ENCODE measurements around the gene ANXA10.
"Not testable (repeated sequence)": the region's sequence is repeated elsewhere in the genome, so short reads cannot be mapped to it uniquely, and the experiment has no call there.

Gene ANXA10

GRCh38 chr4:168129046-168129772 lies 36.9 kb downstream of the ANXA10 start:
- no peak overlapping the region for H3K4me3 ChIP-seq (ENCODE audit: low read depth, low read length)
- no peak for TF ChIP-seq CTCF (IDR thresholded peaks at IDR 0.05; ENCODE audit: borderline replicate concordance, insufficient read depth, low read depth, low read length)

GRCh38 chr4:168129802-168130201 lies 37.5 kb downstream of the ANXA10 start:
- no peak for TF ChIP-seq CTCF (IDR thresholded peaks at IDR 0.05; ENCODE audit: borderline replicate concordance, insufficient read depth, low read depth, low read length)
- H3K4me3 ChIP-seq (ENCODE audit: low read depth, low read length), result no peak overlapping the region

GRCh38 chr4:168131196-168131595 lies 38.9 kb downstream of the ANXA10 start:
- no peak overlapping the region for H3K4me3 ChIP-seq (ENCODE audit: low read depth, low read length)
- TF ChIP-seq CTCF (IDR thresholded peaks at IDR 0.05; ENCODE audit: borderline replicate concordance, insufficient read depth, low read depth, low read length), result no peak

DNA sequence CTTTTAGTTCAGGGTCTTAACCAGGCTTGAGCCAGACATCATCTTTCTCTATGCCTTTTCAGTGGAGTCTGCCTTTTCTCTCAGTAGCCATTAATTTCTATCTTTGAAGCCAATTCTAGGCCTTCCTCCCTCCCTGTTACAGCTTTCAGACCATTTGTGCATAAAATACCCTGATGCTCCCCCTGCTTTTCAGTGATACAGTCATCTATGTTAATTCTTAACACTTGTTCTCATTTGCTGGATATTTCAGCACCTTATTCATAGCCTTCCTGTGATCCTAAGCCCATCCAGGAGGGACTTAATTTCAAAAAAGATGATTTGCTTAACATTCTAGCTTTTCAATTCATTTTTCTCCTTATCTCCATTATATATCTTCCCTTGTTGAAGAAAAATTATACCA lies 42.3 kb downstream of the ANXA10 start:
- no peak for TF ChIP-seq CTCF (IDR thresholded peaks at IDR 0.05; ENCODE audit: borderline replicate concordance, insufficient read depth, low read depth, low read length)

GRCh38 chr4:168135860-168136259 lies 43.5 kb downstream of the ANXA10 start:
- not testable (repeated sequence) for H3K4me3 ChIP-seq (ENCODE audit: low read depth, low read length)

More for the DNA sequence above, 42.3 kb downstream of the ANXA10 start:
- H3K4me3 ChIP-seq (ENCODE audit: low read depth, low read length), result no peak overlapping the region

DNA sequence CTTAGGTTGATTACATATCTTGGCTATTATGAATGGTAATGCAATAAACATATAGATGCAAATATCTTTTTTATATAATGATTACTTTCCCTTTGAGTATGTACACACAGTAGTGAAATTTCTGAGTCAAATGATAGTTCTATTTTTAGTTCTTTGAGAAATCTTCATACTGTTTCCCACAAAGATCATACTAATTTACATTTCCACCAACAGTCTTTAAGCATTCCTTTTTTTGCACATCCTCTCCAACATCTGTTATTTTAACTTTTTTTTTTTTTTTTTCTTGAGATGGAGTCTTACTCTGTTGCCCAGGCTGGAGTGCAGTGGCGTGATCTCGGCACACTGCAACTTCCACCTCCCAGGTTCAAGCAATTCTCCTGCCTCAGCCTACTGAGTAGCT lies 45.4 kb downstream of the ANXA10 start:
- not testable (repeated sequence) for H3K4me3 ChIP-seq (ENCODE audit: low read depth, low read length)

DNA sequence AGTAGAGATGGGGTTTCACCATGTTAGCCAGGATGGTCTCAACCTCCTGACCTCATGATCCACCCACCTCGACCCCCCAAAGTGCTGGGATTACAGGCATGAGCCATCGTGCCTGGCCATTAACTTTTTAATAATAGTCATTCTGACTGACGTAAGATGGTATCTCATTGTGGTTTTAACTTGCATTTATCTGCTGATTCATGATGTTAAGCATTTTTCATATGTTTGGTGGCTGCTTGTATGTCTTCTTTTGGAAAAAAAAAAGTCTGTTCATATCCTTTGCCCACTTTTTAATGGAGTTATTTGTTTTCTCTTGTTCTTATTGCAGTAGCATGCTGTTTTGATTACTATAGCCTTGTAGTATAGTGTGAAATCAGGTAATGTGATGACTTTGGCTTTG lies 45.8 kb downstream of the ANXA10 start:
- TF ChIP-seq CTCF (IDR thresholded peaks at IDR 0.05; ENCODE audit: borderline replicate concordance, insufficient read depth, low read depth, low read length), result no peak
- H3K4me3 ChIP-seq (ENCODE audit: low read depth, low read length), result no peak overlapping the region

- no peak for TF ChIP-seq CTCF (IDR thresholded peaks at IDR 0.05; ENCODE audit: borderline replicate concordance, insufficient read depth, low read depth, low read length)
- H3K4me3 ChIP-seq (ENCODE audit: low read depth, low read length), result no peak overlapping the region
Measured at GRCh38 chr4:168139336-168139735, 47.0 kb downstream of the ANXA10 start.

All from GM12875 (cell line).